Activated CD4-positive, alpha-beta T cell treated with anti-CD3 and anti-CD28 coated beads, Interleukin-2, amount 50 U/mL, for 48 hours (primary cell): ENCODE data around the gene MAGI3.

ENCODE experiments used
- DNase-seq, 2 experiments: peaks; one replicate each; pipeline ENCODE4 v3.0.0-alpha.2; 2020

MAGI3 gene

GRCh38 chr1:113389953-113390834, at the start of gene MAGI3:
TSS of gene MAGI3 (plus strand) at chr1:113390515. CDS start at chr1:113391034, 519 bp downstream.
- peak; percentile 96 to 97 for DNase-seq

DNA sequence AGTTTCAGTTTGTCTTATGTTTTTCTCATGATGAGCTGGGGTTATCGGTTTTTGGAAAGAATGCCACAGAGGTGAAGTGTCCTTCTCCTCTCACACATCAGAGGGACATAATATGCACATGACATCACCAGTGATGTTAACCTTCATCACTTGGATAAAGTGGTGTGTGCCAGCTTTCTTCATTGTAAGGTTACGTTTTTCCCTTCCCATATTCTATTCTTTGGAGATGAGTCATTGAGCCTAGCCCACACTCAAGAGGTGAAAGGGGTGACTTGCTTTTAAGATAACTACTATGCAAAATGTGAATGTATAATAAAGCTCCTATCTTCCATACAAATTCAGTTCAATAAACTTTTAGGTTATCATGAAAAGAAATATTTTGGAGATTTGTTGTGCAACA, 36.7 kb upstream of the MAGI3 start:
- no peak for DNase-seq

- DNase-seq = no peak
These were observed 26.4 kb upstream of the MAGI3 start for GRCh38 chr1:113363935-113364334.

- no peak for DNase-seq
These were observed 21.3 kb upstream of the MAGI3 start for GRCh38 chr1:113369040-113369439.

DNA sequence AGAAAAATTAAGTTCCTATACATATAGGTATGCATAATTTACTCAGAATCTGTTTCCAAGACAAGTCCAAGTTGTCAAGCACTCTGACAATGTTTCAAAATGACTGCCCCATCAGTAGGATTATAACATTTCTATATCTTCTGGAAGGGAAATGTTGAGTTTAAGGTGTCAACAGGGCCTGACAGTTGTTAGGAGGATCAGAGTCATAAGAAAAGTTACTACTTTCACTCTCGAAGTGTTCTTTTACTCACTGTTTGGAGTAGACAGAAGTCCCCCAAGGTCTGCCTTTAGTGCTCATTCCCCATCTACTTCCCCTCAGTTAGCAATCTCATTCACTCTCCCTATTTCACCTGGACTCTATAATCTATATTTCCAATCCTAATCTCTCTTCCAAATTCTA, 20.6 kb upstream of the MAGI3 start:
- no peak for DNase-seq

- DNase-seq = no peak
These were observed 19.4 kb upstream of the MAGI3 start for GRCh38 chr1:113370868-113371267.

DNA sequence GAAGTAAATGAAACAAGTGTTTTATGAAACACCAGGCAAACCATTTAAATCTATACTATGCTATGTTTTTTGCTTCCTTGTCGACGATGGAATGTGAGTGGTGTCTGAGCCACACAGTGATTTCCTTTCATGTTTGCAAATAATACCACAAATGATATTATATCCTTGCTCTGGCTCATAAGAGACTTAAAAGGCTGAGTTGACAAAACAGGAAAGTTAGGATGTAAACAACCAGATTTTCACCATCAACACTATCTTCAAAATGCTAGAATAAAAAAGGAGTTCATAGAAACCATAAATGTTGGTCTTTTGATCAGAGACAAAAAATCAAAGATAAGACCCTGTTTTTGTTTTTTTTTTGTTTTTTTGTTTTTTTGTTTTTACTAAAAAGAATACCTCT, 17.8 kb upstream of the MAGI3 start:
- no peak for DNase-seq

DNA sequence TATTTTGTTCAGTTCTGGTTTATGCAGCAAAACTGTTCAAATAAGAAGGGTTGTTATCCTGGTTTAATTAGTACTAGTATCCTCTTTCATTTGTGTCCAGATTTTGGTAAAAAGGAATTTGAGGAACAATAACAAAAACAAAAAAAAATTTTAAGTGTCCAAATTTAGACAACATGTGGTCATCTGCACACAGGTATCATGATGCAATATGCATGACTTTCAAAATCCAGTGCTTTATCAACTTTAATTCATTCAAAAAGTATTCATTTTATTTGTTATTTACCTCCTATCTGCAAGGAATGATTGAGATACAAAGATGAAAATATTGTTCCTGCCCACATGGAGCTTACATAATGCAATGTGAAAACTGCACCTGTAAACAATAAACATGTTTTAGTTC, 16.7 kb upstream of the MAGI3 start:
- DNase-seq = no peak

DNA sequence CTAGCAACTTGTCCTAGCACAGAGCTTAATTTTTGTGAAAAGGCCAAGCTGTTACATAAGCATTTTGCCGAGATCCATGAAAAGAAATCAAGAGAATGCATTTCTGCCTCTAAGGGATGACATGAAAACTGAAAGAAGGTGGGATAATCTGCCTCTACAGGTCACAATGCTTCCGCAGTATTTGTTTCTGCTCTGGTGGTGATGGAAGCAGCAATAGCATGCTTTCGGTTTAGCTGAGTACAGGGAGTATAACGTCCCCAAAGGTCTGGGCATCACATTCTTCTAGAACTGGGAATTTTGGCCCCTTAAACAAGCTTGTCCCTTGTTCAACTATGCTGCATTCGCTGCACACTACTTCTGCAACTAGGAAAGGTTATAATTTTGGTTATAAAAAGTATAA, 14.4 kb upstream of the MAGI3 start:
- DNase-seq = no peak

GRCh38 chr1:113380075-113380474, 10.2 kb upstream of the MAGI3 start:
- DNase-seq = no peak

DNA sequence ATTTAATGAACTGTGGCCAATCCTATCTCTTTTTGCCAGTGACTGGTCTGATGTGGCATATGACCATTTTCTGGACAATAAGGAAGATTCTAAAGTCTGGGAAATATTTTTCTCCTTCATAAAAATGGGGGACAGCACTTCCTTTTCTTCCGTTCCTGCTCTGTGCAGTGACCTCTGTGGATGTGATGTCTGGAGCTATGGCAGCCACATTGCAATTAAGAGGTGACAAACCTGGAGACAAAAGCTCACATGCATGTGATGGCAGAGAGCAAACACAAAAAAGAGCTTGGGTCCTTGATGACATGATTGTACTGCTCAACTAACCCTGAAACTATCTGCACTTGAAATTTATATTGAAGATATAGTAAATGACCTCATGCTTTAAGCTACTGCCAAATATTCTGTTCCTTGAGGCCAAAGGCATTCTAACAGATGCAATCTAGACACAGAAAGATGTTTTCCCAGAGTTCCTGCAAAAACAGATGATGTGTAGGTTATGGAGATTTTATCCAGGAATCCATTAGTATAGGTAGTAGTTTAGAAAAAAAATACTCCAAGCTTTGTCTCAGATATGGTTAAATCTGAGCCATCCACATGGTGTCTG, 2.2 kb upstream of the MAGI3 start:
- no peak for DNase-seq

DNA sequence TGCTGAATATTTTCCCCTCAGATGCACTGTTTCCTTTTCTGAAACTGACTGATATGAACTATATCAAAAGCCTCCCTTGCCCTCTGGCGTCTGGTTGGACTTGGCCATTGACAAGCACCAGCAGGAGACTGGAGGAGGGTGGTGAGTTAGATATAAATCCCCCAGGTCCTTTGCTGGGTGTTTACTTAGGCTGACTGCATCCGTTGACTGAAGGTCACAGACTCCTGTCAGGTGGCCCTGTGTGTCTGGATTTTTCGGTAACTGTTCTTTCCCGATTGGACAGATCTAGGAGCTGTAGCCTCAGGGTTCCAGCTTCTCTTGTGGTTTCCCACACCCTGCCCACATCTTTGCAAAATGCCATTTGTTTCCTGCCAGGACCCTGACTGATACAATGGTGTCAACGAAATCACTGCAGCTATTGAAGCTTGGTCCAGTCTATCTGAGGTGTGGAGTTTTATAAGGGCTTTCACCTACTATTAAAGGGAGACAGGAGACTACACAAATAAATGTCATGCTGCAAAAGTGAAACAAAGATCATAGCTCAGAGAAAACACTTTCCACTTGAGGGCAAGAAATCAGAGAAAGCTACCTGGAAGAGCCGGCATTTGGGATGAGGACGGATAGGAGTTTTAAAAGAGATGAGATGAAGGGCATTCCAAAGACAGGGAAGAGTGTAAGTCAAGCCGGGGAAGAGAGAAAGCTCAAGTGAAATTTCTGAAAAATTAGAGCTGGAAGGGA, 1.5 kb upstream of the MAGI3 start:
- DNase-seq = no peak

GRCh38 chr1:113389359-113389952, 859 bp upstream of the MAGI3 start:
- peak in 1 of 2 experiments; percentile 5 for DNase-seq

GRCh38 chr1:113390871-113391648, 745 bp downstream of the MAGI3 start:
- DNase-seq = peak; percentile 55 to 63

DNA sequence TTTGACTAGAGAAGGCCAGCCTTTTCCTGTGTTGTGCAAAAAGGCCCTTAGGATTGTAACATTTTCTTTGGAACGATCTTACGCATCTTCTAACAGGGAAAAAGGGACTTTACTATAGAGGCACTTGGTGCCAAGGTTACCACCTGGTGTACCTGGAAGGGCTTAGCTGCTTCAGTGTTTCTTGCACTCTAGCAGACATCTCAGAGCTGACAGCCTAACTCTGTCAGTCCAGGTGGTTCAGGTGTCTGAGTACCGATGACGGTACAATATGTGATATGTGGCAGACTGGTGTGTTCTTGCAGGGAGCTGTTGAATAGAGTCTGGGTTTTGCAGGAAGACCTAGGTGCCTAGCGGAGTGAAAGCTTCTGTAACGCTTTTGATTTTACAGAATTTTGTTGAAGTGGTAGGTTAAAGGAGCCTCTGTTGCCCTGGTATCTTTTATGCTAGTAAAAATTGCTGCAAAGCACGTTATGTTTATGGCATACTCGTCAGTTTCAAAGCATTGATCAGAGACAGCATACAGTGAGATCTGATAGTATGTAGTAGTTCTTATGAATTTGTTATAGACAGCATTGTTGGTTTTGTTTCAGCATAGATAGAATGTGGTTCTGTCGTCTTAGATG, 1.4 kb downstream of the MAGI3 start:
- DNase-seq = peak in 1 of 2 experiments; percentile 7

- no peak for DNase-seq
These were observed 2.3 kb downstream of the MAGI3 start for GRCh38 chr1:113392541-113393128.

DNA sequence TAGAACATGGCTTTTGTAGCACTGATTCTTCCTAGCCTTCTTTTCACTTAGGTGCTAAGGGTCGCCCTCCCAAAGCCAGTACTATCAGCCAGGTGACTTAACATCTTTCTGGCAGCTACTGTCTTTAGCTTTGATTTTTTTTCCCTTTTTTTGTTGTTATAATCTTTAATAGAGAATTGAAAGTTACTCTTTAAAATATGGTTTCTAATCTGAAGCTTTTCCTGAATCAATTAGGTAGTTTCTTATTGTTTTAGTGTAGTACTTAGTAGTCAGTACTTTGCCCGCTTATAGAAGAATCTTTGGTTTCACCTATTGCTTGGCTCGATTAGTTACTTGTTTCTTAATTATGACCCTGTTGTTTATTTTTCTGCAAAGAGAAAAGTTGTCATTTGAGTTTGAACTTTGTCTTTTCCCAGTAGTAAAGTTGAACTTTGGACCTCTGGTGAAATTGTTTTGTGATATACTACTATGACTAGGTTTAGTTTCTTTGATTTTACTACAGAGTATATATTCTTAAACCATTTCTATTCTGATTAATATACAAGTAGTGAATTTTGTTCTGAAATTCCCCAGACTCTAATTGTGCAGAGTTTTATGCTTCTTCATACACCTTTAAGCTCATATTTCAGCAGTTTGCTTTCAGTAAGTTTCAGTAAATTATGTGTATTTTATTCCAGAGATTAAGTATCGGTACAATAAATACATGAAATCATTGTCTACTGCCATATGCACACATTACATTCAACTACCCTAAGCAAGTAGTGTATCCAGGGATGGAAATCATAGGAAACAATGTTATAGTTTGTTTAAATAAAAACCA, 3.9 kb downstream of the MAGI3 start:
- DNase-seq = no peak

DNA sequence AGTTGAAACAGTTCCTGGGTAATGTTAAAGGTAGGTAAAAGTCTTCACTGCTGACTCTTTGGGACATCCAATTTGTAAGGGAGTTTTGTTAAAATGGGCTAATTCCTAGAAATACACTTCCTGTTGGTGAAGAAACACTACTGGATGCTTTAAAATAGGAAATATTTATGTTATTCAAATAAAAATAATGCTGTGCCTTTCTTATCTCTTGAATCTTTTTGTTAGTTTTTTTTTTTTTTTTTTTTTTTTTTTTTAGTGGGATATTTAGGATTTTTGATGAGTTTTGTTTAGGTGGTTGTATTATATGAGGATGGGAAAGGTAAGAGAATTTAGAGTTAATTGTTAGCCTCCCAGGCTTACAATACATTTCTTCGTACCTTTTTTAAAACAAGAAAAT, 4.5 kb downstream of the MAGI3 start:
- no peak for DNase-seq

GRCh38 chr1:113396102-113396501, 5.8 kb downstream of the MAGI3 start:
- no peak for DNase-seq

GRCh38 chr1:113396585-113396984, 6.3 kb downstream of the MAGI3 start:
- DNase-seq = no peak
